Stimulated activated naive CD8-positive, alpha-beta T cell treated with anti-CD3 and anti-CD28 coated beads, Interleukin-15, Interleukin-2, amounts not matched to agents 100 ng/mL and 50 ng/mL, for 24 hours (primary cell): ENCODE results near the gene SERPINA3.

Source experiments
- H3K27ac Mint-ChIP-seq: one replicate; pipeline ENCODE4 v1.8.0; 2021; ENCODE audit warnings: mild to moderate bottlenecking, mixed read lengths
- H3K27me3 Mint-ChIP-seq: one replicate; pipeline ENCODE4 v1.8.0; 2021; ENCODE audit warnings: mixed read lengths
- H3K36me3 Mint-ChIP-seq: one replicate; pipeline ENCODE4 v1.8.0; 2021; ENCODE audit warnings: low read depth, mixed read lengths
- H3K4me1 Mint-ChIP-seq: one replicate; pipeline ENCODE4 v1.8.0; 2021; ENCODE audit warnings: low read depth, mixed read lengths
- H3K4me3 Mint-ChIP-seq: one replicate; pipeline ENCODE4 v1.8.0; 2021; ENCODE audit warnings: mild to moderate bottlenecking, mixed read lengths
- H3K9me3 Mint-ChIP-seq: one replicate; pipeline ENCODE4 v1.8.0; 2021; ENCODE audit warnings: mixed read lengths

Gene SERPINA3

GRCh38 chr14:94615254-94615653 is 3.1 kb downstream of the SERPINA3 start:
- Mint-ChIP-seq H3K27me3 (no peaks in the 10 kb centered on the region), H3K36me3 (no peaks in the 10 kb centered on the region), H3K27ac (no peak overlapping the region), H3K4me1 (no peaks in the 10 kb centered on the region), H3K4me3 (no peak overlapping the region), H3K9me3 (peaks cover 22% of the 10 kb centered on the region)

- Mint-ChIP-seq H3K27ac (no peak overlapping the region), H3K4me3 (no peak overlapping the region), H3K27me3 (no peaks in the 10 kb centered on the region), H3K9me3 (peaks cover 22% of the 10 kb centered on the region), H3K4me1 (no peaks in the 10 kb centered on the region), H3K36me3 (no peaks in the 10 kb centered on the region)
These were observed 3.8 kb downstream of the SERPINA3 start for GRCh38 chr14:94615823-94616570.

- no peaks in the 10 kb centered on the region for H3K4me1 Mint-ChIP-seq
- no peak overlapping the region for H3K27ac Mint-ChIP-seq
- peaks cover 22% of the 10 kb centered on the region for H3K9me3 Mint-ChIP-seq
- no peaks in the 10 kb centered on the region for H3K36me3 Mint-ChIP-seq
- H3K27me3 Mint-ChIP-seq = no peaks in the 10 kb centered on the region
- no peak overlapping the region for H3K4me3 Mint-ChIP-seq
These were observed 5.3 kb downstream of the SERPINA3 start for GRCh38 chr14:94617366-94617941.

- H3K9me3 Mint-ChIP-seq = peaks cover 22% of the 10 kb centered on the region
These were observed 6.0 kb downstream of the SERPINA3 start for GRCh38 chr14:94617988-94618822.

GRCh38 chr14:94619297-94619696 is 7.1 kb downstream of the SERPINA3 start:
- Mint-ChIP-seq H3K36me3 (no peaks in the 10 kb centered on the region), H3K9me3 (peaks cover 22% of the 10 kb centered on the region), H3K4me3 (no peak overlapping the region), H3K4me1 (no peaks in the 10 kb centered on the region), H3K27me3 (no peaks in the 10 kb centered on the region), H3K27ac (no peak overlapping the region)

More at GRCh38 chr14:94617988-94618822, 6.0 kb downstream of the SERPINA3 start:
- no peak overlapping the region for H3K4me3 Mint-ChIP-seq
- H3K27me3 Mint-ChIP-seq = no peaks in the 10 kb centered on the region
- no peaks in the 10 kb centered on the region for H3K36me3 Mint-ChIP-seq
- H3K4me1 Mint-ChIP-seq = no peaks in the 10 kb centered on the region
- no peak overlapping the region for H3K27ac Mint-ChIP-seq

GRCh38 chr14:94620597-94620996 is 8.4 kb downstream of the SERPINA3 start:
- H3K27me3 Mint-ChIP-seq = no peaks in the 10 kb centered on the region
- no peak overlapping the region for H3K4me3 Mint-ChIP-seq

GRCh38 chr14:94621358-94622134 is 9.4 kb downstream of the SERPINA3 start:
- Mint-ChIP-seq H3K4me1 (no peaks in the 10 kb centered on the region), H3K36me3 (no peaks in the 10 kb centered on the region), H3K27me3 (no peaks in the 10 kb centered on the region), H3K4me3 (no peak overlapping the region), H3K9me3 (peaks cover 20% of the 10 kb centered on the region), H3K27ac (no peak overlapping the region)

More at GRCh38 chr14:94620597-94620996, 8.4 kb downstream of the SERPINA3 start:
- no peaks in the 10 kb centered on the region for H3K36me3 Mint-ChIP-seq
- no peaks in the 10 kb centered on the region for H3K4me1 Mint-ChIP-seq
- H3K27ac Mint-ChIP-seq = no peak overlapping the region
- peaks cover 22% of the 10 kb centered on the region for H3K9me3 Mint-ChIP-seq

GRCh38 chr14:94622653-94623421 is 10.6 kb downstream of the SERPINA3 start:
- H3K9me3 Mint-ChIP-seq = peaks cover 17% of the 10 kb centered on the region
- H3K4me1 Mint-ChIP-seq = no peaks in the 10 kb centered on the region
- no peaks in the 10 kb centered on the region for H3K36me3 Mint-ChIP-seq
- H3K4me3 Mint-ChIP-seq = no peak overlapping the region
- H3K27me3 Mint-ChIP-seq = no peaks in the 10 kb centered on the region
- H3K27ac Mint-ChIP-seq = no peak overlapping the region

GRCh38 chr14:94623422-94623809 is 11.2 kb downstream of the SERPINA3 start:
- peaks cover 16% of the 10 kb centered on the region for H3K9me3 Mint-ChIP-seq
- peaks cover under 1% of the 10 kb centered on the region for H3K27me3 Mint-ChIP-seq
- H3K36me3 Mint-ChIP-seq = no peaks in the 10 kb centered on the region
- H3K4me3 Mint-ChIP-seq = no peak overlapping the region
- no peak overlapping the region for H3K27ac Mint-ChIP-seq
- H3K4me1 Mint-ChIP-seq = no peaks in the 10 kb centered on the region

GRCh38 chr14:94623856-94624499 is 11.8 kb downstream of the SERPINA3 start:
- H3K9me3 Mint-ChIP-seq = peaks cover 10% of the 10 kb centered on the region
- no peaks in the 10 kb centered on the region for H3K4me1 Mint-ChIP-seq
- no peak overlapping the region for H3K4me3 Mint-ChIP-seq
- no peaks in the 10 kb centered on the region for H3K36me3 Mint-ChIP-seq
- H3K27me3 Mint-ChIP-seq = peaks cover 6% of the 10 kb centered on the region
- H3K27ac Mint-ChIP-seq = no peak overlapping the region

- Mint-ChIP-seq H3K27me3 (peaks cover 10% of the 10 kb centered on the region), H3K4me3 (no peak overlapping the region), H3K36me3 (no peaks in the 10 kb centered on the region), H3K9me3 (peaks cover 4% of the 10 kb centered on the region), H3K4me1 (no peaks in the 10 kb centered on the region), H3K27ac (no peak overlapping the region)
These were observed 12.6 kb downstream of the SERPINA3 start for GRCh38 chr14:94624537-94625352.

GRCh38 chr14:94625353-94625635 is 13.1 kb downstream of the SERPINA3 start:
- Mint-ChIP-seq H3K4me1 (no peaks in the 10 kb centered on the region), H3K27ac (no peak overlapping the region), H3K9me3 (no peaks in the 10 kb centered on the region), H3K36me3 (no peaks in the 10 kb centered on the region), H3K27me3 (peaks cover 10% of the 10 kb centered on the region), H3K4me3 (no peak overlapping the region)

GRCh38 chr14:94628578-94628977 is 16.4 kb downstream of the SERPINA3 start:
- Mint-ChIP-seq H3K36me3 (no peaks in the 10 kb centered on the region), H3K27ac (no peak overlapping the region), H3K4me3 (no peak overlapping the region), H3K9me3 (no peaks in the 10 kb centered on the region), H3K4me1 (no peaks in the 10 kb centered on the region), H3K27me3 (peaks cover 14% of the 10 kb centered on the region)
